Urothelium cell line (cell line): ENCODE results near the gene NPM1.
"Not testable (repeated sequence)": the region's sequence is repeated elsewhere in the genome, so short reads cannot be mapped to it uniquely, and the experiment has no call there.

Experiments
- DNase-seq: peaks from one replicate; pipeline ENCODE4 v3.0.0; 2011; ENCODE audit warnings: low spot score, mixed read lengths
- FAIRE-seq: peaks from 2 replicates; lab custom pipeline; 2011; peaks lifted over from hg19 to GRCh38; lab: Jason Lieb, UNC

NPM1 gene

GRCh38 chr5:171409164-171410136 is 21.8 kb downstream of the NPM1 start:
- FAIRE-seq, result no peak
- DNase-seq, result no peak

DNA sequence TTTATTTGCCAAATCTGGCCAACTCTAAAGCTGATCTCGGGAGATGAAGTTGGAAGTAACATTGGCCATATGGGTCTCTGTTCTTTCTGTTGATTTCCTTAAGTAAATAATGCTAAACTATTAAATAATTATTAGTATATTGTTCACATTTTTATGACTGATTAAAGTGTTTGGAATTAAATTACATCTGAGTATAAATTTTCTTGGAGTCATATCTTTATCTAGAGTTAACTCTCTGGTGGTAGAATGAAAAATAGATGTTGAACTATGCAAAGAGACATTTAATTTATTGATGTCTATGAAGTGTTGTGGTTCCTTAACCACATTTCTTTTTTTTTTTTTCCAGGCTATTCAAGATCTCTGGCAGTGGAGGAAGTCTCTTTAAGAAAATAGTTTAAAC is 22.5 kb downstream of the NPM1 start:
- FAIRE-seq (no peak), DNase-seq (no peak)

- no peak for FAIRE-seq
- no peak for DNase-seq
These were observed 24.5 kb downstream of the NPM1 start for GRCh38 chr5:171412186-171412585.

GRCh38 chr5:171413153-171413910 is 25.7 kb downstream of the NPM1 start:
- DNase-seq (no peak), FAIRE-seq (no peak)

GRCh38 chr5:171413993-171414392 is 26.3 kb downstream of the NPM1 start:
- DNase-seq, FAIRE-seq: not testable (repeated sequence)

DNA sequence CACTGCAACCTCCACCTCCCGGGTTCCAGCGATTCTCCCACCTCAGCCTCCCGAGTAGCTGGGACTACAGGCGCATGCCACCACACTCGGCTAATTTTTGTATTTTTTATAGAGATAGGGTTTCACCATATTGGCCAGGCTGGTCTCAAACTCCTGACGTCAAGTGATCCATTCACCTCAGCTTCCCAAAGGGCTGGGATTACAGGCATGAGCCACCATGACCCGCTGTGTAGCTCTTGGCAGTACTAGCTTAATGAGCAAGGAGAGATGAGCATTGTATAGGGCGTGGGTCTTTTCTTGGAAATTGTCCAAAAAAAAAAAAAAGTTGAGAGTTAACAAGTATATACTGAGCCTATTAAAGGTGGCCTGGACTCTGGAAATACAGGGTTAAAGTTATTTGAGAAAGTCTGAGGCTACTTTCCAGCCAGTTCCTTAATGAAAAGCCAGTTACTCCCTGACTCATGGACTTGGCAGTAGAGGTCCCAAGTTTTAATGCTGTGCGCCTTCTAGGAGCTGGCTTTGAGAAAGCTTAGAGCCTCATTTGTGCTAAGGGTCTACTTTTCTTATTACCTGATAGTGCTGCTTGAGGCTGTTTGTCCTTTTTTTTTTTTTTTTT is 27.6 kb downstream of the NPM1 start:
- no peak for DNase-seq
- no peak for FAIRE-seq

DNA sequence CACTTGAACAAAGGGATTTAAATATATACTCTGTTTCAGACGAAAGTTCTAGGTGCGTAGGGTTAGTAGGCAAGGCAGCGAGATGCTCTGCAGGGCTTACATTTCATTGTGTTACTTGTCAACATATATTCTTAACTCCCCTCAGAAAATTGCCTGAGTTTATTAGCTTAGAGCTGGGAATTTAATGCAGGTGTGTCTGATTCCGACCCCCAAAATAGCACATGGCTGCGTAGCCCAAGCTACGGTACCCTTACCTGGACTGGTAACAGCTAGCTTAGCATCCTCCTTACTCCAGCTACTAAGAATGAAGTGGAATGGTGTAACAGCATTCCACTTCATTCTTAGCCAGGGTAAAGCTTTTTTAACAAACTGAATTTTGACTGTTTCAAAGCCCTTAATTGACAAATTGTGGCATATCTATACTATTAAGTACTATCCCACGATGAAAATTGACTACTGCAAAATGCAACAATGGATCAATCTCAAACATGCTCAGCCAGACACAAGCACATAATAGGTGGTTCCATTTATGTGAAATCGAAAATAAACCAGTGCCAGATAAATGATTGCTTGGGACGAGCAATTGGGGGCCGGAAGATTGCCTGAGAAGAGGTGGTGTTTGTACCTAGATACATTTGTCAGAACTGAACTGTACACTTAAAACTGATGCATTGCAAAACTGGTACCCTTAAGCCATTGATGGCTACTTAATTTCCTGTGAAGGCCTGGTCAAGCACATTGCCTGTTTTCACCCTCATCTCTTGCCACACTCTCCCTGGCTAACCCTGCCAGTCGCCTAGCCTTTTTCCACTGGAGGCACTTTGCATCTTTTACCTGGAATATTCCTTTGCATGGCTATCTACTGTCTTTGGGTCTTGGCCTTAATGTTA is 28.8 kb downstream of the NPM1 start:
- FAIRE-seq, result no peak
- no peak for DNase-seq

GRCh38 chr5:171418316-171418981 is 30.8 kb downstream of the NPM1 start:
- FAIRE-seq (no peak), DNase-seq (peak; percentile 58)

- FAIRE-seq, result no peak
- DNase-seq, result no peak
These were observed 31.5 kb downstream of the NPM1 start, which contains the start of gene FGF18 for GRCh38 chr5:171418982-171419687. TSS of gene FGF18 (plus strand) at chr5:171419647. CDS start at chr5:171420200, 553 bp downstream.

- DNase-seq (no peak), FAIRE-seq (no peak)
These were observed 32.2 kb downstream of the NPM1 start for GRCh38 chr5:171419688-171420430.

GRCh38 chr5:171420431-171421241 is 33.0 kb downstream of the NPM1 start:
- FAIRE-seq (no peak), DNase-seq (no peak)

GRCh38 chr5:171421331-171422262 is 33.9 kb downstream of the NPM1 start:
- no peak for DNase-seq

GRCh38 chr5:171422495-171422894 is 34.8 kb downstream of the NPM1 start:
- DNase-seq (no peak), FAIRE-seq (no peak)

More at GRCh38 chr5:171421331-171422262, 33.9 kb downstream of the NPM1 start:
- no peak for FAIRE-seq

DNA sequence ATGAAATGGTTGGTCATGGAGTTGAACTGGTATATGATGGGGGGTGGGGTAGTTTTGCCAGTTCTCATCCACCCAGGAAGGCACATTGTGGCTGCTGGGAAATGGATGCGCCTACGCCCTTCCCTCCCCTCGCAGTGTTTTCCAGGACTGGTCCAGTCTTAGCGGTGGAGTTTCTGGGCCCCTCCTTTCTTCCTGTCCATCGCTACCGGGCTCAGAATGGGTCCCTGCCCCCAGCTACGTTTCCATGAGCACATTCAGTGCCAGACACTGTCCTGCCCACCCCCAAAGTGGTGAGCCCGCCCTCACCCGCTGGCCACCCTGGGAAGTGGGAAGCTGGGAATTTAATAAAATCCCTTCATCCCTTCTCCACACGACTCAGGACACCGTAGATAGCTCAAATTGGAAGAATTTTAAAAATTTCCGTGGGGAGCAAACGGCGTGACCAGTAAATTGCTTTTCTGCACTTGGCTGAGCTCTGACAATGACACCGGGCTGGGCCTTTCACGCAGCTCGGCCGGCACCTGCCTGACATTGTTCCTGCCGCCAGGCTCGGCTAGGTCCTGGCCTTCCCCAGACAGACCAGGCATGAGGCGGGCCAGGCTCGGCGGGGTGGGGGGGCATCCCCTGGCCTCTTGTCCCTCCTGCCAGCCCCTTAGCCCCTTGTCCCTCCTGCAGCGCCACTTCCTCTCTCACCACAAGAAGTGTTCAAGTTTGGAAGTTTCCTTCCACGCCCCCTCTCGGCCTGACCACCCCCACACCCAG is 35.4 kb downstream of the NPM1 start:
- DNase-seq, result no peak
- no peak for FAIRE-seq

GRCh38 chr5:171424726-171425125 is 37.1 kb downstream of the NPM1 start:
- peak; percentile 54 for DNase-seq
- no peak for FAIRE-seq
